D721Med (cell line): ENCODE data around the gene EXOG.
A peak's percentile ranks its signal among the peaks of the same experiment; 100 is the strongest.

Experiments used
- DNase-seq: peaks from one replicate; pipeline ENCODE4 v3.0.0; 2011; ENCODE audit warnings: low spot score; ENCODE audit not compliant: insufficient read length
- FAIRE-seq: peaks from 2 replicates; lab custom pipeline; 2011; peaks lifted over from hg19 to GRCh38; lab: Jason Lieb, UNC
- CTCF ChIP-seq: IDR thresholded peaks from 2 replicates; pipeline ENCODE4 v1.5.1; 2012; ENCODE audit warnings: mild to moderate bottlenecking, control low read depth; ENCODE audit not compliant: insufficient read depth; ENCODE audit errors: missing control alignments

Gene EXOG

GRCh38 chr3:38454884-38455638 is 41.1 kb upstream of the EXOG start:
- peak; percentile 83 for DNase-seq
- FAIRE-seq: no peak
- TF ChIP-seq CTCF: no peak

GRCh38 chr3:38455639-38456430 is 40.3 kb upstream of the EXOG start:
- no peak for FAIRE-seq
- DNase-seq: no peak
- no peak for TF ChIP-seq CTCF

GRCh38 chr3:38457111-38458003 is 38.8 kb upstream of the EXOG start:
- no peak for DNase-seq
- TF ChIP-seq CTCF: no peak
- no peak for FAIRE-seq

GRCh38 chr3:38458796-38459498 is 37.2 kb upstream of the EXOG start:
- FAIRE-seq (no peak), DNase-seq (no peak)
- TF ChIP-seq CTCF: no peak

GRCh38 chr3:38459499-38460048 is 36.6 kb upstream of the EXOG start:
- DNase-seq (no peak), FAIRE-seq (no peak)
- TF ChIP-seq CTCF: no peak

- no peak for FAIRE-seq
- TF ChIP-seq CTCF: no peak
- no peak for DNase-seq
Measured at GRCh38 chr3:38460377-38461270, 35.5 kb upstream of the EXOG start.
